Neural progenitor cell (in vitro differentiated cells): ENCODE data around the gene SHTN1.

Experiments
- CTCF ChIP-seq: fragments of 200-600 bp; sonication (generic); IDR thresholded peaks from 2 replicates; pipeline ENCODE4 v1.5.1; 2017; ENCODE audit warnings: antibody characterized with exemption, mild to moderate bottlenecking
- EZH2 ChIP-seq: fragments of 200-600 bp; sonication (generic); IDR thresholded peaks from 2 replicates; pipeline ENCODE4 v1.6.1; 2017; ENCODE audit warnings: antibody characterized with exemption, mild to moderate bottlenecking, moderate library complexity
- EZH2phosphoT487 ChIP-seq: fragments of 200-600 bp; sonication (generic); IDR thresholded peaks from 2 replicates; pipeline ENCODE4 v1.6.1; 2017; ENCODE audit warnings: antibody characterized with exemption

GRCh38 chr10:116915340-116915739 is 89.6 kb downstream of the SHTN1 start:
- TF ChIP-seq EZH2, result no peak
- TF ChIP-seq CTCF, result no peak
- TF ChIP-seq EZH2phosphoT487, result no peak
